Kidney (tissue), 14 donors: ENCODE results near the gene KPNA3. TPM values are rescaled to one million over a fixed set of nuclear protein-coding genes. Genes with fewer than 3 reads are reported as not detected.

ENCODE experiments used
- DNase-seq, 5 donors: peaks; one replicate each; pipeline ENCODE4 v3.0.0-alpha.2; 2013 to 2020
- FAIRE-seq: peaks from 2 replicates; lab custom pipeline; 2012; peaks lifted over from hg19 to GRCh38; lab: Jason Lieb, UNC
- H3K27ac ChIP-seq, 2 donors: one replicate each; pipeline ENCODE4 v1.7.0; 2013; ENCODE audit warnings: low read depth in 2 of 2, low read length in 2 of 2, inconsistent platforms in 1 of 2
- H3K27me3 ChIP-seq: one replicate; pipeline ENCODE4 v1.7.1; 2013; ENCODE audit warnings: low read length, inconsistent platforms; ENCODE audit not compliant: control insufficient read depth, insufficient read depth
- H3K36me3 ChIP-seq, 3 donors: one replicate each; pipeline versions ENCODE4 v1.7.0 to v1.7.1; 2013; ENCODE audit warnings: low read length in 3 of 3, control low read depth in 1 of 3, inconsistent platforms in 1 of 3; ENCODE audit not compliant: insufficient read depth in 3 of 3, control insufficient read depth in 2 of 3
- H3K4me1 ChIP-seq, 3 donors: one replicate each; pipeline versions ENCODE4 v1.7.0 to v1.7.1; 2013; ENCODE audit warnings: low read length in 3 of 3, inconsistent platforms in 1 of 3, low read depth in 1 of 3; ENCODE audit not compliant: control insufficient read depth in 2 of 3, insufficient read depth in 2 of 3
- H3K4me3 ChIP-seq, 3 donors: one replicate each; pipeline versions ENCODE4 v1.7.0 to v1.8.1; 2013; ENCODE audit warnings: low read length in 3 of 3, control low read depth in 1 of 3, inconsistent platforms in 1 of 3
- H3K9ac ChIP-seq, 3 donors: one replicate each; pipeline versions ENCODE4 v1.7.0 to v1.7.1; 2013; ENCODE audit warnings: low read length in 3 of 3, control low read depth in 1 of 3, inconsistent platforms in 1 of 3
- H3K9me3 ChIP-seq, 3 donors: one replicate each; pipeline versions ENCODE4 v1.7.0 to v1.7.1; 2013; ENCODE audit warnings: low read length in 3 of 3, control low read depth in 1 of 3, inconsistent platforms in 1 of 3; ENCODE audit not compliant: control insufficient read depth in 2 of 3, insufficient read depth in 1 of 3
- CTCF ChIP-seq: IDR thresholded peaks from 3 replicates; pipeline ENCODE4 v1.5.1; 2012; ENCODE audit warnings: mild to moderate bottlenecking, moderate library complexity, borderline replicate concordance; ENCODE audit not compliant: insufficient read depth; ENCODE audit errors: extremely low read depth
- intact Hi-C: fragments of 100-400 bp; cut with DNase I; formaldehyde crosslinking; loops from one replicate; pipeline ENCODE4 v1.11.1; 2022
- polyA plus RNA-seq: library from polyadenylated mRNA; stranded (reverse); fragments of 350-450 nt; fragmentation: Illumina TruSeq; extraction: RNeasy Lipid Tissue Mini Kit (QIAGEN cat#74804); gene quantifications from one replicate; pipeline ENCODE4 v1.2.3, GENCODE V29; 2014; ENCODE audit warnings: low read depth, low replicate concordance; ENCODE audit not compliant: insufficient read depth
- total RNA-seq: library from RNA; stranded (reverse); fragmentation: NEBNext Ultra II Directional; extraction: Animal tissue kit (Norgen Biotek cat#: 25700); gene quantifications from one replicate; pipeline ENCODE4 v1.2.1, GENCODE V29; 2021
- donor health status: control.
- donor health status: control.
- donor health status: control.
- donor health status: control.
- donor health status: control.
- donor health status: DM: yes; HTN: yes; CAD: no.
- donor health status: Normal renal cell carcinoma (clear cell type).

KPNA3 gene
- total and polyA plus RNA-seq, 2 donors from 2014 or later, result 9.4 to 22.3 TPM

GRCh38 chr13:49693191-49693733, 99.2 kb downstream of the KPNA3 start:
- FAIRE-seq, result no peak
- no peaks in the 10 kb centered on the region for H3K9me3 ChIP-seq
- H3K9ac ChIP-seq, result no peak overlapping the region
- H3K4me3 ChIP-seq, result no peak overlapping the region
- H3K27ac ChIP-seq, result no peak overlapping the region
- no peak for DNase-seq
- intact Hi-C loops, result no loop called here
- no peaks in the 10 kb centered on the region for H3K27me3 ChIP-seq
- H3K36me3 ChIP-seq, result peaks cover 0 to 3% (median 0%) of the 10 kb centered on the region in 3 donors
- TF ChIP-seq CTCF, result no peak
- H3K4me1 ChIP-seq, result peaks cover 0 to 2% (median 0%) of the 10 kb centered on the region in 3 donors

- FAIRE-seq, result no peak
- no peaks in the 10 kb centered on the region for H3K27me3 ChIP-seq
- DNase-seq, result peak; percentile 96 to 98 (median 97)
- no peaks in the 10 kb centered on the region for H3K9me3 ChIP-seq
- H3K36me3 ChIP-seq, result no peaks in the 10 kb centered on the region
- TF ChIP-seq CTCF, result no peak
- intact Hi-C loops, result no loop called here
- H3K4me3 ChIP-seq, result peak within 1 kb of the TSS; percentile 47 to 88 (median 74)
- peak within 1 kb of the TSS in 2 of 3 donors; percentile 64 to 81 for H3K9ac ChIP-seq
- H3K27ac ChIP-seq, result peak within 1 kb of the TSS; percentile 11 to 68
- peaks cover 0 to 2% (median 0%) of the 10 kb centered on the region in 3 donors for H3K4me1 ChIP-seq
Observed at GRCh38 chr13:49690995-49691784, 101.3 kb downstream of the KPNA3 start, which contains the start of gene EBPL. Gene EBPL, minus strand, starts transcription at chr13:49691486. Its CDS starts 62 bp downstream, at chr13:49691424.

GRCh38 chr13:49690133-49690994, 102.1 kb downstream of the KPNA3 start:
- intact Hi-C loops, result no loop called here
- TF ChIP-seq CTCF, result no peak
- H3K4me1 ChIP-seq, result peaks cover 0 to 2% (median 0%) of the 10 kb centered on the region in 3 donors
- peak overlapping the region in 2 of 3 donors; percentile 64 to 74 for H3K9ac ChIP-seq
- H3K27me3 ChIP-seq, result no peaks in the 10 kb centered on the region
- H3K36me3 ChIP-seq, result no peaks in the 10 kb centered on the region
- no peak overlapping the region for H3K27ac ChIP-seq
- H3K4me3 ChIP-seq, result peak overlapping the region; percentile 47 to 88 (median 74)
- H3K9me3 ChIP-seq, result no peaks in the 10 kb centered on the region
- FAIRE-seq, result no peak
- DNase-seq, result peak in 2 of 5 donors; percentile 16 to 39
